A673 (cell line): ENCODE results near the gene ITPR2.

Experiments used
- EZH2 ChIP-seq: fragments of 200-600 bp; sonication (generic); IDR thresholded peaks from 2 replicates; pipeline ENCODE4 v1.6.1; 2017; ENCODE audit warnings: borderline replicate concordance, low read depth, mild to moderate bottlenecking, mixed read lengths, antibody characterized with exemption, low read length; ENCODE audit not compliant: poor library complexity, severe bottlenecking
- TF ChIP-seq, protein P1 (sequence below): fragments of 300-800, 200-600 bp; sonication (generic); conservative IDR thresholded peaks from 2 replicates; pipeline ENCODE4 v1.5.1; 2017; ENCODE audit warnings: low read depth, mild to moderate bottlenecking, antibody characterized with exemption, low read length, moderate library complexity, mixed read lengths

DNA sequence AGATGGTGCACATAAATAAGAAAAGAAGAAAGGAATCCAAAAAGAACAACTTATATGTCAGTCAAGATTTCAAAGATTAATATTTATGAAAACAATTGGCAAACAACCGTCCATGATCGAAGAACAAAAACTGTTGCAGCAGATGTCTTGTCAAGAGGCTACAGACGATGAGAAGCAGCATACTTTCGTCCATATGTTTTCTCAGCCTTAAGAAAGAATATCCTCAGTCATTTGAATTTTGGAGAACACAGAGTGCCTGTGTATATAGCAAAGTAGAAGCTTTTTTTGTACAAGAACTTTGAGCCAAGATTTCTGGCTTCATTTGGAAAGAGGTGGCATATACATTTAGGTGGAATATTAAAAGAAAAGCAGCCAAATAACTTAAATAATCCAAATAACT, 297.2 kb downstream of the ITPR2 start:
- no peak for TF ChIP-seq EZH2
- TF ChIP-seq, protein P1, sequence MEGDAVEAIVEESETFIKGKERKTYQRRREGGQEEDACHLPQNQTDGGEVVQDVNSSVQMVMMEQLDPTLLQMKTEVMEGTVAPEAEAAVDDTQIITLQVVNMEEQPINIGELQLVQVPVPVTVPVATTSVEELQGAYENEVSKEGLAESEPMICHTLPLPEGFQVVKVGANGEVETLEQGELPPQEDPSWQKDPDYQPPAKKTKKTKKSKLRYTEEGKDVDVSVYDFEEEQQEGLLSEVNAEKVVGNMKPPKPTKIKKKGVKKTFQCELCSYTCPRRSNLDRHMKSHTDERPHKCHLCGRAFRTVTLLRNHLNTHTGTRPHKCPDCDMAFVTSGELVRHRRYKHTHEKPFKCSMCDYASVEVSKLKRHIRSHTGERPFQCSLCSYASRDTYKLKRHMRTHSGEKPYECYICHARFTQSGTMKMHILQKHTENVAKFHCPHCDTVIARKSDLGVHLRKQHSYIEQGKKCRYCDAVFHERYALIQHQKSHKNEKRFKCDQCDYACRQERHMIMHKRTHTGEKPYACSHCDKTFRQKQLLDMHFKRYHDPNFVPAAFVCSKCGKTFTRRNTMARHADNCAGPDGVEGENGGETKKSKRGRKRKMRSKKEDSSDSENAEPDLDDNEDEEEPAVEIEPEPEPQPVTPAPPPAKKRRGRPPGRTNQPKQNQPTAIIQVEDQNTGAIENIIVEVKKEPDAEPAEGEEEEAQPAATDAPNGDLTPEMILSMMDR = no peak
